NK-92 (cell line): ENCODE data around the gene NKAIN2.
"Not testable (repeated sequence)": the region's sequence is repeated elsewhere in the genome, so short reads cannot be mapped to it uniquely, and the experiment has no call there.

Source experiments
- DNase-seq: peaks from one replicate; lab custom pipeline; 2025; ENCODE audit not compliant: unreplicated experiment; lab: John Stamatoyannopoulos, UW

NKAIN2 gene

DNA sequence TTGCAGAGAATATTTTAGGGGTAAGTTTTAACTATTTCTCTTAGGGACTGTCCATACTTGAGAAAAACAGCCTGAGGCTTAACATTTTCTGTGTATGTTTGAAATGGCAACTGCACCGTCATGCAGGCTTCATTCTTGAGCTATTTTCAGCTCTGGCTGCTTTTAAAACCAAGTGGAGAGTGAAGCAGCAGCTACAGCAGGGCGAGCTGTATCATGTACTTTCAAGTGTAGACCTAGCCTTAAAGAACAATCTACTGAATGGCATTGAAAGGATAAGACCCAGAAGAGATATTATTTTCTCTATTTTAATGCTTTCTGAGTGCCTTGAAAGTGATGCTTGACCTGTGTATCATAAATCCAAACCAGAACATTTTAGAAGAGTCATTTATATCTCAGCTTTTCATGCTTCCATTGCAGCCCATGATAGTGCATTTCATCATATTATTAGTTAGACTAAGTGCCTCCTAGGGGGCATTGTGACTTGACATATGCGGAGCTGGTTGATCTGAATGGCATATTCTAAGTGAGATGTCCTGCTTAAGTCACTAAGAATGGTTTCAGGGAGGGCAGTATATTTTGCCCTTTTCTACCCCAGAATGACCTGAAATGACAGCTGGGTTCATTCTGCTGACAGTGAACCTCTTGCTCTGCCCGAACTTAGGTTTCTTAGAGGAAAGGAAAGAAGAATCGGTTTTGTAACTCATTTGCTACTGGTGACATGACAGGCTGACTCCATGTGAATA is 85.3 kb downstream of the NKAIN2 start:
- DNase-seq: no peak

GRCh38 chr6:123895346-123895745 is 91.7 kb downstream of the NKAIN2 start:
- DNase-seq: no peak

- no peak for DNase-seq
Observed at GRCh38 chr6:123895806-123896205, 92.1 kb downstream of the NKAIN2 start.

DNA sequence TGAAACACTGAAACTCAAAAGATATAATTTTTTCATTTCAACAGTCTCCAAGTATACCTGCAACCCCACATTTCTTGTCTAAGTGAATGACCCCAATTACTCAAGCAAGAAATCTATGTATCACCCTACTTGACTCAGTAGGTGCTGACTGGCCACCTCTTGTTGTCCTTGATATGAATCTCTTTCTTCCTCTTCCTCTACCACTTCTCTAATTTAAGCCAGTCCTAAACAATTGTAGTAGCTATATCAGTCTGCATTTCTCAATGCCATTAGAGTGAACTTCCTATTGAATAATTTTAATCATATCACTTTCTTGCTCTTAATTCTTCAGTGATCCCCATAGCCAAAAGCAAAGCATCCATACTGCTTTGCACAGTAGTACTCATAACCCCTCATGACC is 93.2 kb downstream of the NKAIN2 start:
- DNase-seq: no peak

GRCh38 chr6:123897965-123898364 is 94.3 kb downstream of the NKAIN2 start:
- DNase-seq: no peak

GRCh38 chr6:123898665-123899064 is 95.0 kb downstream of the NKAIN2 start:
- no peak for DNase-seq

DNA sequence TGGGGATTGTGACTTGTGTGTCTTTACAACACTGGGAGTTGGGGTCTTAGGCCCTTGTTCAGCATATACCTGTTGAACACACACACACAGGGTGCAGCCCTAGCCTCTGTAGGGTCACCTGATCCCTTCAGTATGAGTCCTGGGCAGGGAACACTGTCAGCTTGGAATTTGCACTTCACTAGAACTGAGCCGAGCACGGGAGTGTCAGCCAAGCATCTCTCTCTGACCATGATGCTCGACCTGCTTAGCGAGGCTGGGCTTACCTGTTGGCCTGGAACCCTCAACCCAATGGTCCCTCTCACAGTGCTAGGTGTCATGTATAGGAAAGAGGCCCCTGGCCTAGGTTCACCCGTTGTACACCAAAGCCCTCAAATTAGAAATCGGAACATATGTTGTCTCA is 96.1 kb downstream of the NKAIN2 start:
- no peak for DNase-seq

DNA sequence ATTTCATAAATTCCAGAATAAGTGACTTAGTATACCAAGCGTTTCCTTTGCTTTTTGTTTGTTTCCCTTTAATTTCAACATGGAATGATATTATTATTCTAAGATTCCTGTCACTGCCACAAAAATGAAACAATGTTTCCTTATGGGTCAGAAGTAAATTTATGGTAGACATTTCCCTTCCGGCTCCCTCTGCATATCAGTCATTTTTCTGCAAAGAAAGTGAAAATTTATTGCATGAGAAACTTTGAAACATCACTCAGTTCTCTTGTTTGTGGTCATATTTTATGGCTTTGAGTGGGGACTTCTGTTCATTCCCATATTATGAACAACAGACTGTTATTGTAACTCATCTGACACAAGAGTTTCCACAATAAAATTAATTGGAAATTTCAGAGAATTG is 97.8 kb downstream of the NKAIN2 start:
- no peak for DNase-seq

- DNase-seq: no peak
Observed at GRCh38 chr6:123902738-123903313, 99.2 kb downstream of the NKAIN2 start.

- no peak for DNase-seq
Observed at GRCh38 chr6:123904228-123904627, 100.6 kb downstream of the NKAIN2 start.

DNA sequence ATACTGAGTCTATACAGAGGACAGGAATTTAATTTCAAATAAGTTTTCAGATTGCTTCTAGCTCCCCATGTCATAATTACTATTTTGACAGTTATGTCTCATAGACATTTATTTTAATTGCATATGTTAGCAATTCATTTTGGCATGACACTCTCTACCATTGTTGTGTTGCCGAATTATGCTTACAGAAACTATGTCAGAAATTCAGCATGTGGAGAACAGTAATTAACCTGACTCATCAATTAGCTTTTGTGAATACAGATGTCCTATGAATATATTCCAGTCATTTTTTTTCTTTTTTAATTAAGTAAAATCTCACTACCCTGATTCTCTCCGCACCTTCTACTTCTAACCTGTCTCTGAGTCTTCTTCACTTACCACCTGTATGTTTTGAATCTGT is 105.1 kb downstream of the NKAIN2 start:
- no peak for DNase-seq

- no peak for DNase-seq
Observed at GRCh38 chr6:123909989-123910388, 106.3 kb downstream of the NKAIN2 start.

DNA sequence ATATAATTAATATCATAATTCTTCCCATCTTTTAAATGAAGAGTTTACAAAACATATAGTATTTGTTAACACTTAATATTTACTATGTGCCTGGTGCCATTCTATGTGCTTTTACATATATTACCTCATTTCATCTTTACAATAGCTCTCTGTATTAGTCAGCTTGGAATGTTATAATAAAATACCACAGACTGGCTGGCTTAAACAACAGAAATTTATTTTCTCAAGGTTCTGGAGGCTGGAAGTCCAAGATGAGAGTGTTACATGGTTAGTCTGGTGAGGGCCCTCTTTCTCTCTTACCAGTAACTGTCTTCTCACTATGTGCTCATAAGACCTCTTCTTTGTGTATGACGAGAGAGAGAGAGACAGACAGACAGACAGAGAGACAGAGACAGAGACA is 110.2 kb downstream of the NKAIN2 start:
- no peak for DNase-seq

GRCh38 chr6:123923379-123923778 is 119.7 kb downstream of the NKAIN2 start:
- not testable (repeated sequence) for DNase-seq

DNA sequence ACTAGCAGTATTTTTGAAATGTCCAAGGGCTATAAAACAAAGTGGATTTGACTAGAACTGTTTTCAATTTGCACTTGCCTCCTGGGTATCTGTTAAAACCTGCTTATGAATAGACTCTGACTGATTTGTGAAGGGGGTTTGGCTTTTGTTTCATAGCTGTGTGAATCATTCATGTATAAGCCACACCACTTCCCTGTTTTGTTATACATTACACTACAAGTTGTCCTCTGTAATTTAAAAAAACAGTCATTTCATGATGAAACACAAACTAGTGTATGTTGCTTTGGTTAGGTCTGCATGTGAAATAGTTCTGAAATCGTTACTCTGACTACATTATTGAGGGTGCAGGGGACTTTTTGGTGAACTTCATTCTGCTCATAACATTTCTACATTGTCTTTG is 121.7 kb downstream of the NKAIN2 start:
- DNase-seq: no peak

- DNase-seq: no peak
Observed at GRCh38 chr6:123925842-123926399, 122.3 kb downstream of the NKAIN2 start.

DNA sequence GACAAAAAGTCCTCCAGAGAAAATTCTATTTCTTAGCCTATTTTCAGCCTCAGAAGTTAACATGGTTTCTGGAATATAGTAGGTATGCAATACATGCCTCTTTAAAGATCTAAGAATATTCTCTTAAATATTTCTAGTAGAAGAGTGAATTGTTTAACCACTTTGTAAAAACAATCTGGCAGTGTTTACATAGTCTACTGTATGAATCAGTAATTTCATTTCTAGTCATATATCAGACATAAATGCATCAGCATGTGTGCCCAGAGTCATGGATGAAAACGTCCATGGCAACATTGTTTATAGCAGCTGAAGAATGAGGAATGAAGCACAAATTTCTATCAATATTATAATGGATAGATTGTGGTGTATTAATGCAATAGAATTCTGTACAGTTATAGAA is 124.9 kb downstream of the NKAIN2 start:
- DNase-seq: no peak

DNA sequence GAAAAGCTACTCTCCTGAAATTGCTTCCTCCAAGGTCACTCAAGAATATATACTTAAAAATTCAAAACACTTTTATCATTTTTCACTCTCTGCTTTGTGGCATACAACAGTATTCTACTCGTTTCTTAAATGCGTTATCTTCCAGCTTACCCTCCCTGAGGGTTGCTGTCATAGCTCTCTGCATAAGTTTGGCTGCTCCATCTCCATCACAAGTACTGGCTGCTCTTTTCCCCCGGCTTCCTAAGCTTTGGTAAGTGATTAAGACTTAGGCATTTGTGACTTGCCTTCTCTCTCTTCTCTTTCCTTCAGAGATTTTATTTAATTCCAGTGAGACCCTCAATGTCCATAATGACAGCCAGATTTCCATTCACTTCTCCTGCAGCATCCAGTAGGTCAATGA is 128.3 kb downstream of the NKAIN2 start:
- DNase-seq: no peak

DNA sequence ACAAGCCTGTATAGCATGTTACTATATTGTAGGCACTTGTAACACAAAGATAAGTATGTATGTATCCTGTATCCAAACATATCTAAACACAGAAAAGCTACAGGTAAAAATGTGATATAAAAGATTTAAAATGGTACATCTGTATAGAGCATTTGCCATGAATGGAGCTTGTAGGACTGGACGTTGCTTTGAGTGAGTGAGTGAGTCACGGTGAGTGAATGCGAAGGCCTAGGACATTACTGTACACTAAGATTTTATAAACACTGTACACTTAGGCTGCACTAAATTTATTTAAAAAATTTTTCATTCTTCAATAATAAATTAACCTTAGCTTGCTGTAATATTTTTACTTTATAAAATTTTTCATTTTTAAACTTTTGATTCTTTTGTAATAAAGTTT is 136.9 kb downstream of the NKAIN2 start:
- no peak for DNase-seq

DNA sequence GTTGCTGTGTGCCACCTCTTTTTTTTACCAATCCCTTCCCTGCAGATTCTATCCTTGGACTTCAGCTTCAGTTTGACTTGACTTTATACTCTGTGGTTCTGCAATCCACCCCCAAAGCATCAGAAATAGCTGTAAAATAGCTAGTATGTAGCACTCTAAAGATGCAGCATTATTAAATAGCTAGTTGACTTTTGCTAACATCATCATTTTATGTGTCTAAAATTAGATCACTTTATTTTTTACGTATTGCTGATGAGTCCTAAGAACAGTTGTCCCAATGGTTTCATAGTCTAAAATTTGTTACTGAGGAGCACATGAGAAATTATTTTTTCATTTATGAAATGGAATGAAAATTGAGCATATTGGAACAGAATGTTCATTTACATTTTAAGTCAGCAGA is 138.2 kb downstream of the NKAIN2 start:
- no peak for DNase-seq

DNA sequence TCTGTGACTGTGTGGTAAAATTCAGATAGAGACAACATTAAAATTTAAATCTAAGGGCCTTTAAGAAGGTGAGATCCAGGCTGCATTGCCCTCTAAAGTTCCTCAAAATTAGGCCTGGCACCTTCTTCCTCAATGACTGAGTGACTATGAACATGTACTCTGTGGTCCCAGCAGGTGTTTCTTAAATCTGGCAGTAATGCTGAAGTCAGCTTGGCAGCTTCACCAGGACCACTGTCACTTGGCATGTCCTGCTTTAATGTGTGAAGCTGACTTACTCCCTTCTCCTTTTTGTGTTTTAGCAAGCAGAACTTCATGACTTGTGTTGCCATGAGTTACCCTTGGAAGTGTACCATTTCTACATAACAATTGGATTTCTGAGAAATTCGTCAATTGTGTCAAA is 141.7 kb downstream of the NKAIN2 start:
- DNase-seq: no peak

DNA sequence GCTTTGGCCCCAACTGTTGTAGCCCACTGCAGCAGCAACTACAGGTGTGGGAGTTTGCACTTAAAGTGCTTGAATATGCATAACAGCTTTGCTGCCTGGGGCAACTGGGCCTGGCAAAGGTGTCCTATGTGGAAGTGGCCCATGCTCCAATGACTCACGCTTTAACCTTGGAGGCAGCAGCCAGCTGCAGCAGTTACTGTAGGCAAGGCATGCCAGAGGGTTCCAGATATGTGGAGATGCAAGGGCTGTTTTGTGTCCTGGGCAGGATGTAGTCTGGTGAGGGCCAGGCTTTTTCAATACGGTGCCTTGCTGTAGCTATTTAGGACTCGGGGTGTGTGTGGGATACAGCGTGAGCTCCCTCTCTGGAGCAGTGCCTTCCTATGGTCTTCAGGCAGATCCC is 150.3 kb downstream of the NKAIN2 start:
- no peak for DNase-seq
